Activated CD8-positive, alpha-beta T cell treated with anti-CD3 and anti-CD28 coated beads for 36 hours (primary cell): ENCODE results near the gene TAF3. TPM values are rescaled to one million over a fixed set of nuclear protein-coding genes. Genes with fewer than 3 reads are reported as not detected.

Experiments used
- ATAC-seq: fragments of 200-7000 bp; cut with Tn5 transposase; one replicate; pipeline ENCODE4 v1.10.0; 2021; ENCODE audit warnings: mild to moderate bottlenecking, moderate library complexity
- CTCF ChIA-PET: fragments of 350-600 bp; sonication (Branson Sonifier 250); formaldehyde crosslinking; loops from one replicate; lab custom pipeline; 2021; ENCODE audit warnings: antibody characterized with exemption; lab: Charles Lee
- POLR2A ChIA-PET: fragments of 350-600 bp; sonication (Branson Sonifier 250); formaldehyde crosslinking; loops from one replicate; lab custom pipeline; 2021; ENCODE audit warnings: antibody characterized with exemption; lab: Charles Lee
- DNase-seq: peaks from one replicate; pipeline ENCODE4 v3.0.0-alpha.2; 2020
- H3K27ac Mint-ChIP-seq: one replicate; pipeline ENCODE4 v1.8.0; 2021; ENCODE audit warnings: mild to moderate bottlenecking, mixed read lengths
- H3K27me3 Mint-ChIP-seq: one replicate; pipeline ENCODE4 v1.8.0; 2021; ENCODE audit warnings: mixed read lengths
- H3K36me3 Mint-ChIP-seq: one replicate; pipeline ENCODE4 v1.8.0; 2021; ENCODE audit warnings: low read depth, mixed read lengths
- H3K4me1 Mint-ChIP-seq: one replicate; pipeline ENCODE4 v1.8.0; 2021; ENCODE audit warnings: low read depth, mixed read lengths
- H3K4me3 Mint-ChIP-seq: one replicate; pipeline ENCODE4 v1.8.0; 2021; ENCODE audit warnings: mild to moderate bottlenecking, moderate library complexity, mixed read lengths
- H3K9me3 Mint-ChIP-seq: one replicate; pipeline ENCODE4 v1.8.0; 2021; ENCODE audit warnings: mixed read lengths
- intact Hi-C: fragments of 100-400 bp; cut with micrococcal nuclease; formaldehyde crosslinking; loops from one replicate; pipeline ENCODE4 v1.10.0; 2022
- total RNA-seq, 2 experiments: library from RNA; stranded (reverse); gene quantifications; one replicate each; pipeline ENCODE4 v1.2.3, GENCODE V29; 2021
- TF ChIP-seq, protein P1 (sequence below): fragments of 200-600 bp; IDR thresholded peaks from one replicate; pipeline ENCODE4 v1.8.0; 2022; ENCODE audit warnings: antibody characterized with exemption, mild to moderate bottlenecking

Gene TAF3
- total RNA-seq, 2 experiments from 2014 or later = 12.5 to 12.7 TPM

GRCh38 chr10:7876541-7877127 is 58.3 kb downstream of the TAF3 start:
- Mint-ChIP-seq H3K27ac (no peak overlapping the region), H3K9me3 (no peaks in the 10 kb centered on the region), H3K36me3 (no peaks in the 10 kb centered on the region), H3K4me3 (no peak overlapping the region), H3K27me3 (no peaks in the 10 kb centered on the region), H3K4me1 (peaks cover 15% of the 10 kb centered on the region)
- TF ChIP-seq, protein P1, sequence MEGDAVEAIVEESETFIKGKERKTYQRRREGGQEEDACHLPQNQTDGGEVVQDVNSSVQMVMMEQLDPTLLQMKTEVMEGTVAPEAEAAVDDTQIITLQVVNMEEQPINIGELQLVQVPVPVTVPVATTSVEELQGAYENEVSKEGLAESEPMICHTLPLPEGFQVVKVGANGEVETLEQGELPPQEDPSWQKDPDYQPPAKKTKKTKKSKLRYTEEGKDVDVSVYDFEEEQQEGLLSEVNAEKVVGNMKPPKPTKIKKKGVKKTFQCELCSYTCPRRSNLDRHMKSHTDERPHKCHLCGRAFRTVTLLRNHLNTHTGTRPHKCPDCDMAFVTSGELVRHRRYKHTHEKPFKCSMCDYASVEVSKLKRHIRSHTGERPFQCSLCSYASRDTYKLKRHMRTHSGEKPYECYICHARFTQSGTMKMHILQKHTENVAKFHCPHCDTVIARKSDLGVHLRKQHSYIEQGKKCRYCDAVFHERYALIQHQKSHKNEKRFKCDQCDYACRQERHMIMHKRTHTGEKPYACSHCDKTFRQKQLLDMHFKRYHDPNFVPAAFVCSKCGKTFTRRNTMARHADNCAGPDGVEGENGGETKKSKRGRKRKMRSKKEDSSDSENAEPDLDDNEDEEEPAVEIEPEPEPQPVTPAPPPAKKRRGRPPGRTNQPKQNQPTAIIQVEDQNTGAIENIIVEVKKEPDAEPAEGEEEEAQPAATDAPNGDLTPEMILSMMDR = no peak
- intact Hi-C loops = no loop called here
- ChIA-PET CTCF (no interaction called here), POLR2A (no interaction called here)
- ATAC-seq (no peak), DNase-seq (no peak)

GRCh38 chr10:7881119-7881518 is 62.8 kb downstream of the TAF3 start:
- ChIA-PET CTCF (interaction anchor here (1.1 kb wide), 1 partner anchor 1450 kb away, joined by 3 read pairs; no protein-coding TSS in a partner anchor), POLR2A (no interaction called here)
- no peaks in the 10 kb centered on the region for H3K36me3 Mint-ChIP-seq
- no peak overlapping the region for H3K4me3 Mint-ChIP-seq
- no peaks in the 10 kb centered on the region for H3K9me3 Mint-ChIP-seq
- peaks cover 22% of the 10 kb centered on the region for H3K4me1 Mint-ChIP-seq
- no peak for ATAC-seq
- DNase-seq = no peak
- H3K27ac Mint-ChIP-seq = no peak overlapping the region
- intact Hi-C loops = no loop called here
- TF ChIP-seq, protein P1 = no peak
- H3K27me3 Mint-ChIP-seq = no peaks in the 10 kb centered on the region

DNA sequence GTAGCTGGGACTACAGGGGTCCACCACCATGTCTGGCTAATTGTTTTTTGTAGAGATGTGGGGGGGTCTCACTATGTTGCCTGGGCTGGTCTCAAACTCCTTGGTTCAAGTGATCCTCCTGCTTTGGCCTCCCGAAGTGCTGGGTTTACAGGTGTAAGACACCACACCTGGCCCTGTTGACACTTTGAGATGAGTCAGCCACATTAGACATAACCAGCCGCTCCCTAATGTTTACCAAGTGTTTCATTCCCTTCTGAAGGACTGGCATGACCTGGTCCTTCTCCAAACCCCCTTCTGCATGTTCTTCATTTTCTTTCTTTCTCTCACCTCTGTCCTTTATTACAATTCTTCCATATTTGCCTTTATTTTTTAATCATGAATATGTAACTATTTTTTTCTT is 67.8 kb downstream of the TAF3 start:
- no peak for ATAC-seq
- H3K27me3 Mint-ChIP-seq = no peaks in the 10 kb centered on the region
- TF ChIP-seq, protein P1 = no peak
- no peaks in the 10 kb centered on the region for H3K36me3 Mint-ChIP-seq
- ChIA-PET POLR2A (no interaction called here), CTCF (interaction anchor here (1.0 kb wide), 1 partner anchor 15 kb away, joined by 4 read pairs; no protein-coding TSS in a partner anchor)
- H3K9me3 Mint-ChIP-seq = no peaks in the 10 kb centered on the region
- no peak overlapping the region for H3K4me3 Mint-ChIP-seq
- no peak overlapping the region for H3K27ac Mint-ChIP-seq
- H3K4me1 Mint-ChIP-seq = peaks cover 32% of the 10 kb centered on the region
- intact Hi-C loops = no loop called here
- no peak for DNase-seq

DNA sequence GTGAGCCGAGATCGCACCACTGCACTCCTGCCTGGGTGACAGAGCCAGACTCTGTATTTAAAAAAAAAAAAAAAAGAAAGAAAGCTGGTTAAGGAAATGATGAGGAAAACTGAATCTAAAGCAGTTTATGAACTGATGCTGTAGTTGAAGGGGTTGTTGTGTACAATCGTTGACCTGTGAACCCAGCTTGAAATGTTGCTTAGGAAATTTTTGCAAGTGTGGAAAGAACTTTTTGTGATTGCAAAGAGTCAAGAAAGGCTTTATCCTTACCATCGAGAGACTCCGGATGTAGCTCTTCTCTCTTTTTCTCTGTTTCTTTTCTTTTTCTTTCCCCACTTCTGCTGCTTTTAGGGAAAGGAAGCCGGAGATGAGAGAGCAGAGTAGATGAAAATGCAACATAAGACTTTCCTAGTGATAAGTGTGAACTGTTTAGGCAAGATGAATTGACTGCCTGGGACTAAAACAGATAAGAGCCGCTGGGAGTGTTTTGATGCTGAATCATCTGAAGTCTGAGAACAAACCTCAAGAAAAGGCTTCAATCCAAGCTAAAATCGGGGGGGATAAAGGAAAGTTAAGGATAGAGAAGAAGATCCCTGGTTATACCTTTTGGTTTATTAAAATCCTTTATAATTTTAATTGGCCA is 69.0 kb downstream of the TAF3 start:
- CTCF ChIA-PET = interaction anchor here (1.0 to 1.4 kb wide), 2 partner anchors 200 to 368 kb away, joined by 3 read pairs; no protein-coding TSS in a partner anchor
- no peaks in the 10 kb centered on the region for H3K27me3 Mint-ChIP-seq

More for the DNA sequence above, 69.0 kb downstream of the TAF3 start:
- Mint-ChIP-seq H3K36me3 (no peaks in the 10 kb centered on the region), H3K4me3 (no peak overlapping the region), H3K27ac (no peak overlapping the region), H3K4me1 (peaks cover 29% of the 10 kb centered on the region), H3K9me3 (no peaks in the 10 kb centered on the region)
- no peak for ATAC-seq
- TF ChIP-seq, protein P1 = no peak
- POLR2A ChIA-PET = interaction anchor here (1.0 kb wide), 1 partner anchor 13 kb away, joined by 3 read pairs; no protein-coding TSS in a partner anchor
- intact Hi-C loops = no loop called here
- DNase-seq = no peak
